Thyroid gland (tissue), 4 donors: ENCODE results near the gene SPTBN1. TPM values are rescaled to one million over a fixed set of nuclear protein-coding genes. Genes with fewer than 3 reads are reported as not detected.

Source experiments
- DNase-seq, 2 donors: peaks; one replicate each; pipeline ENCODE4 v3.0.0-alpha.2; 2019
- H3K27ac ChIP-seq, 3 donors: fragments of 200-600 bp; sonication (generic); 1 replicate in 2 of 3; 2 replicates in 1 of 3; pipeline ENCODE4 v1.5.1; 2016 to 2019; ENCODE audit warnings: mild to moderate bottlenecking in 1 of 3, moderate library complexity in 1 of 3
- H3K27me3 ChIP-seq: fragments of 200-600 bp; sonication (generic); one replicate; pipeline ENCODE4 v1.5.1; 2019
- H3K36me3 ChIP-seq, 2 donors: fragments of 200-600 bp; sonication (generic); one replicate each; pipeline ENCODE4 v1.5.1; 2016 to 2019
- H3K4me1 ChIP-seq, 2 donors: fragments of 200-600 bp; sonication (generic); one replicate each; pipeline ENCODE4 v1.5.1; 2017 to 2019
- H3K4me3 ChIP-seq, 3 donors: fragments of 200-600 bp; sonication (generic); replicated peaks in 1 of 3; 1 replicate in 2 of 3; 2 replicates in 1 of 3; pipeline ENCODE4 v1.5.1; 2016; ENCODE audit warnings: mild to moderate bottlenecking in 1 of 3
- H3K9me3 ChIP-seq: fragments of 200-600 bp; sonication (generic); one replicate; pipeline ENCODE4 v1.5.1; 2017
- POLR2A ChIP-seq, 2 donors: fragments of 450-650 bp; IDR thresholded peaks; one replicate each; pipeline ENCODE4 v1.6.1; 2017; ENCODE audit warnings: antibody characterized with exemption in 2 of 2, mild to moderate bottlenecking in 2 of 2, moderate library complexity in 1 of 2
- WGBS, 2 donors: methylation state at CpG; one replicate each; pipeline ENCODE4 v1.1.5; 2017; 5-methylcytosine and 5-hydroxymethylcytosine counted together
- intact Hi-C: fragments of 100-400 bp; cut with DNase I; formaldehyde crosslinking; loops from one replicate; pipeline ENCODE4 v1.15.1; 2023
- total RNA-seq, 4 donors: library from RNA; depleted of rRNA; stranded (reverse); fragments of >200 nt; gene quantifications; one replicate each; pipeline ENCODE4 v1.2.3, GENCODE V29; 2016
- TF ChIP-seq, protein P1 (sequence below), 6 experiments: fragments of 200-600 bp in 3 of 6; fragments of 450-650 bp in 3 of 6; sonication (generic) in 3 of 6; IDR thresholded peaks; one replicate each; pipeline ENCODE4 v1.5.1; 2016 to 2019; ENCODE audit warnings: antibody characterized with exemption in 6 of 6, mild to moderate bottlenecking in 2 of 6, inconsistent platforms in 1 of 6, moderate library complexity in 1 of 6

SPTBN1 gene
- total RNA-seq, 4 donors from 2014 or later = 381 to 513 (median 419) TPM

- 96 to 97% methylated on average over 6 of the region's 6 CpGs for WGBS, 2 donors
- Histone ChIP-seq H3K36me3 (no peaks in the 10 kb centered on the region), H3K27ac (peak overlapping the region in 2 of 3 donors; percentile 62 to 73), H3K4me3 (no peak overlapping the region), H3K9me3 (no peaks in the 10 kb centered on the region), H3K4me1 (peaks cover 40 to 47% of the 10 kb centered on the region in 2 donors), H3K27me3 (no peaks in the 10 kb centered on the region)
- TF ChIP-seq POLR2A (IDR thresholded peaks at IDR 0.05) = no peak
- TF ChIP-seq, protein P1, sequence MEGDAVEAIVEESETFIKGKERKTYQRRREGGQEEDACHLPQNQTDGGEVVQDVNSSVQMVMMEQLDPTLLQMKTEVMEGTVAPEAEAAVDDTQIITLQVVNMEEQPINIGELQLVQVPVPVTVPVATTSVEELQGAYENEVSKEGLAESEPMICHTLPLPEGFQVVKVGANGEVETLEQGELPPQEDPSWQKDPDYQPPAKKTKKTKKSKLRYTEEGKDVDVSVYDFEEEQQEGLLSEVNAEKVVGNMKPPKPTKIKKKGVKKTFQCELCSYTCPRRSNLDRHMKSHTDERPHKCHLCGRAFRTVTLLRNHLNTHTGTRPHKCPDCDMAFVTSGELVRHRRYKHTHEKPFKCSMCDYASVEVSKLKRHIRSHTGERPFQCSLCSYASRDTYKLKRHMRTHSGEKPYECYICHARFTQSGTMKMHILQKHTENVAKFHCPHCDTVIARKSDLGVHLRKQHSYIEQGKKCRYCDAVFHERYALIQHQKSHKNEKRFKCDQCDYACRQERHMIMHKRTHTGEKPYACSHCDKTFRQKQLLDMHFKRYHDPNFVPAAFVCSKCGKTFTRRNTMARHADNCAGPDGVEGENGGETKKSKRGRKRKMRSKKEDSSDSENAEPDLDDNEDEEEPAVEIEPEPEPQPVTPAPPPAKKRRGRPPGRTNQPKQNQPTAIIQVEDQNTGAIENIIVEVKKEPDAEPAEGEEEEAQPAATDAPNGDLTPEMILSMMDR (IDR thresholded peaks at IDR 0.05) = no peak
- no peak for DNase-seq
- intact Hi-C loops = no loop called here
Observed at GRCh38 chr2:54677476-54678265, 221.5 kb downstream of the SPTBN1 start.

DNA sequence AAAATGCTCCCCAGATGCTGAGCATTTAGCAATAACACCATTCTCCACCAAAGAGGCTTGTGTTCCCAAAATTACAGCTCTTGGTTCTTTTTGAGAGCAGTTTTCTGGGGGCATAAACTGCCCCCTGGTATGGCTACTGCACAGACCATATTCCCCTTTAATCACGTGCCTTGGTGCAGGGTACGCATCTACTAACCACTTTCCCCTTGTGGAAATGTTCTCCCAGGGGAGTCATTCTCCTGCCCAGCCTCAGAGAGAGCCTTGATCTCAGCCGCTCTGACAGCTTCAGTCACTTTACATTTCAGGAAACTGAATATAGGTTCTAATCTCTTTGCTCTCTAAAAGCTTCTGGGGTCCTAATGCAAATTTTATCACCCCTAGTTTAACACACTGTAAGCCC lies 222.6 kb downstream of the SPTBN1 start:
- TF ChIP-seq, protein P1 (IDR thresholded peaks at IDR 0.05) = no peak
- TF ChIP-seq POLR2A (IDR thresholded peaks at IDR 0.05) = no peak
- no peak for DNase-seq
- Histone ChIP-seq H3K27ac (no peak overlapping the region), H3K4me1 (peaks cover 36 to 42% of the 10 kb centered on the region in 2 donors), H3K27me3 (no peaks in the 10 kb centered on the region), H3K4me3 (no peak overlapping the region), H3K36me3 (no peaks in the 10 kb centered on the region), H3K9me3 (no peaks in the 10 kb centered on the region)
- 90 to 93% methylated on average over 3 of the region's 3 CpGs for WGBS, 2 donors
- intact Hi-C loops = no loop called here

- Histone ChIP-seq H3K4me1 (peaks cover 24 to 36% of the 10 kb centered on the region in 2 donors), H3K9me3 (no peaks in the 10 kb centered on the region), H3K27ac (no peak overlapping the region), H3K4me3 (no peak overlapping the region), H3K27me3 (no peaks in the 10 kb centered on the region), H3K36me3 (no peaks in the 10 kb centered on the region)
- WGBS, 2 donors = 88% methylated on average over 6 of the region's 6 CpGs
- intact Hi-C loops = no loop called here
- DNase-seq = no peak
- TF ChIP-seq POLR2A (IDR thresholded peaks at IDR 0.05) = no peak
- TF ChIP-seq, protein P1 (IDR thresholded peaks at IDR 0.05) = no peak
Observed at GRCh38 chr2:54680397-54681041, 224.4 kb downstream of the SPTBN1 start.

DNA sequence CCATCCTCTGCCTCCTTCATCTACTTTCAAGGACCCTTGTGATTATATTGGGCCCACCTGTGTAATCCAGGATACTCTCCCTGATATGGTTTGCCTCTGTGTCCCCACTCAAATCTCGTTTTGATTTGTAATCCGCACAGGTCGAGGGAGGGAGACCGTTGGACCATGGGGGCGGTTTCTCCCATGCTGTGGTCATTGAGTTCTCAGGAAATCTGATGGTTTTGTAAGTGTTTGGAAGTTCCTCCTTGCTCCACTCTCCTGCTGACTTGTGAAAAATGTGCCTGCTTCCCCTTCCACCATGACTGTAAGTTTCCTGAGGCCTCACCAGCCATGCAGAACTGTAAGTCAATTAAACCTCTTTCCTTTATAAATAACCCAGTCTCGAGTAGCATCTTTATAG lies 225.3 kb downstream of the SPTBN1 start:
- H3K9me3 ChIP-seq = no peaks in the 10 kb centered on the region
- WGBS, 2 donors = 86 to 90% methylated on average over 6 of the region's 6 CpGs
- no peaks in the 10 kb centered on the region for H3K36me3 ChIP-seq
- no peak for TF ChIP-seq POLR2A (IDR thresholded peaks at IDR 0.05)
- TF ChIP-seq, protein P1 (IDR thresholded peaks at IDR 0.05) = no peak
- no peak for DNase-seq
- no peak overlapping the region for H3K4me3 ChIP-seq
- H3K27ac ChIP-seq = no peak overlapping the region
- intact Hi-C loops = no loop called here
- no peaks in the 10 kb centered on the region for H3K27me3 ChIP-seq
- H3K4me1 ChIP-seq = peaks cover 19 to 34% of the 10 kb centered on the region in 2 donors

- Histone ChIP-seq H3K4me3 (no peak overlapping the region), H3K4me1 (peaks cover 12 to 24% of the 10 kb centered on the region in 2 donors), H3K36me3 (no peaks in the 10 kb centered on the region), H3K9me3 (no peaks in the 10 kb centered on the region), H3K27me3 (no peaks in the 10 kb centered on the region), H3K27ac (no peak overlapping the region)
- TF ChIP-seq, protein P1 (IDR thresholded peaks at IDR 0.05) = no peak
- no peak for TF ChIP-seq POLR2A (IDR thresholded peaks at IDR 0.05)
- WGBS, 2 donors = 93 to 95% methylated on average over 2 of the region's 2 CpGs
- no peak for DNase-seq
- intact Hi-C loops = no loop called here
Observed at GRCh38 chr2:54683596-54683995, 227.5 kb downstream of the SPTBN1 start.
